Upper lobe of left lung (tissue), 4 donors: ENCODE data around the gene KCNJ18.
"Not testable (repeated sequence)": the region's sequence is repeated elsewhere in the genome, so short reads cannot be mapped to it uniquely, and the experiment has no call there.

Experiments used
- CTCF ChIP-seq, 6 experiments: fragments of 450-650 bp in 4 of 6; fragments of 200-600 bp in 2 of 6; sonication (generic) in 2 of 6; IDR thresholded peaks; one replicate each; pipeline ENCODE4 v1.5.1; 2016 to 2019; ENCODE audit warnings: antibody characterized with exemption in 6 of 6
- EP300 ChIP-seq, 4 donors: sonication (generic); formaldehyde crosslinking; IDR thresholded peaks; one replicate each; pipeline ENCODE4 v1.5.1; 2017; ENCODE audit warnings: antibody characterized with exemption in 4 of 4, control low read depth in 2 of 4
- POLR2A ChIP-seq, 4 donors: fragments of 450-650 bp; IDR thresholded peaks; one replicate each; pipeline ENCODE4 v1.5.1; 2016 to 2017; ENCODE audit warnings: antibody characterized with exemption in 4 of 4, mild to moderate bottlenecking in 2 of 4
- POLR2AphosphoS5 ChIP-seq, 2 donors: sonication (generic); formaldehyde crosslinking; IDR thresholded peaks; one replicate each; pipeline ENCODE4 v1.5.1; 2017; ENCODE audit warnings: antibody characterized with exemption in 2 of 2

- not testable (repeated sequence) for TF ChIP-seq CTCF, POLR2A, POLR2AphosphoS5, EP300 (IDR thresholded peaks at IDR 0.05)
These were observed 21.8 kb upstream of the KCNJ18 start for GRCh38 chr17:21670361-21671155.
